HCT116 (cell line): ENCODE data around the gene DIO1. TPM values are rescaled to one million over a fixed set of nuclear protein-coding genes. Genes with fewer than 3 reads are reported as not detected.

ENCODE experiments used
- ATAC-seq: fragments of 200-7000 bp; cut with Tn5 transposase; 2 replicates; pipeline ENCODE4 v1.9.1; 2020; ENCODE audit warnings: mild to moderate bottlenecking, moderate library complexity
- BruUV-seq: library from RNA; stranded (reverse); fragments of 400-500 nt; replicated peaks from 2 replicates; lab custom pipeline; 2021; lab: Mats Ljungman, UMichigan
- CTCF ChIA-PET: fragments of 300-600 bp; sonication (Branson Sonifier 250); formaldehyde crosslinking; loops from one replicate; lab custom pipeline; 2021; ENCODE audit warnings: antibody characterized with exemption; lab: Charles Lee
- POLR2A ChIA-PET: fragments of 300-600, 350-600 bp; sonication (Branson Sonifier 250); formaldehyde crosslinking; loops from one replicate; lab custom pipeline; 2021; ENCODE audit warnings: antibody characterized with exemption; lab: Charles Lee
- RAD21 ChIA-PET, 2 experiments: fragments of 300-600 bp; sonication (Branson Sonifier 250); formaldehyde crosslinking; loops; one replicate each; lab custom pipeline; 2023; ENCODE audit warnings: low total read pairs in 2 of 2; ENCODE audit not compliant: uncharacterized antibody in 2 of 2, unreplicated experiment in 2 of 2, low non-redundant PET in 1 of 2; lab: Charles Lee
- DNase-seq: peaks from one replicate; pipeline ENCODE4 v3.0.0-alpha.2; 2010; ENCODE audit warnings: low read depth, low spot score
- H2AFZ ChIP-seq: fragments of 200-600 bp; shearing (Covaris generic), sonication (generic); 2 replicates; pipeline ENCODE4 v1.6.1; 2017; ENCODE audit warnings: low read depth, mixed run types, mixed read lengths, antibody characterized with exemption, low read length; ENCODE audit not compliant: poor library complexity, severe bottlenecking
- H3K27ac ChIP-seq: 2 replicates; pipeline ENCODE4 v1.5.1; 2012; ENCODE audit warnings: low read depth, low read length
- H3K27me3 ChIP-seq: fragments of 200-600 bp; sonication (generic); 2 replicates; pipeline ENCODE4 v1.6.1; 2016; ENCODE audit warnings: mixed run types, low read length, mixed read lengths; ENCODE audit not compliant: insufficient read depth
- H3K36me3 ChIP-seq, 2 experiments: fragments of 200-500 bp in 1 of 2; fragments of 200-600 bp in 1 of 2; sonication (Bioruptor generic) in 1 of 2; sonication (generic) in 1 of 2; 2 replicates each; pipeline versions ENCODE4 v1.5.1 to v1.6.1; 2014 to 2016; ENCODE audit warnings: low read length in 2 of 2, inconsistent platforms in 1 of 2, mixed read lengths in 1 of 2, mixed run types in 1 of 2; ENCODE audit not compliant: insufficient read depth in 2 of 2, control insufficient read depth in 1 of 2
- H3K4me1 ChIP-seq, 2 experiments: fragments of 200-600 bp in 1 of 2; sonication (generic) in 1 of 2; 2 replicates each; pipeline versions ENCODE4 v1.5.1 to v1.6.1; 2012 to 2017; ENCODE audit warnings: low read length in 2 of 2, inconsistent platforms in 1 of 2, mild to moderate bottlenecking in 1 of 2, mixed read lengths in 1 of 2, mixed run types in 1 of 2, moderate library complexity in 1 of 2; ENCODE audit not compliant: insufficient read depth in 2 of 2, control insufficient read depth in 1 of 2
- H3K4me2 ChIP-seq: fragments of 200-600 bp; sonication (generic); 2 replicates; pipeline ENCODE4 v1.6.1; 2017; ENCODE audit warnings: mixed run types, low read length, mixed read lengths
- H3K4me3 ChIP-seq, 2 experiments: fragments of 200-600 bp in 1 of 2; sonication (generic) in 1 of 2; replicated peaks in 1 of 2; 2 replicates each; pipeline ENCODE4 v1.5.1; 2011 to 2016; ENCODE audit warnings: low read length in 2 of 2, control low read depth in 1 of 2, low read depth in 1 of 2, mild to moderate bottlenecking in 1 of 2, mixed read lengths in 1 of 2, mixed run types in 1 of 2
- H3K79me2 ChIP-seq: fragments of 200-600 bp; sonication (generic); 2 replicates; pipeline ENCODE4 v1.6.1; 2017; ENCODE audit warnings: mild to moderate bottlenecking, mixed run types, low read length, moderate library complexity, mixed read lengths; ENCODE audit not compliant: insufficient read depth
- H3K9ac ChIP-seq: fragments of 200-600 bp; sonication (generic); 2 replicates; pipeline ENCODE4 v1.6.1; 2016; ENCODE audit warnings: low read length, mixed read lengths
- H3K9me2 ChIP-seq: fragments of 200-600 bp; sonication (generic), shearing (Covaris generic); 2 replicates; pipeline ENCODE4 v1.6.1; 2017; ENCODE audit warnings: mixed run types, mild to moderate bottlenecking, moderate library complexity; ENCODE audit not compliant: insufficient read depth
- H3K9me3 ChIP-seq, 2 experiments: fragments of 200-500 bp in 1 of 2; fragments of 200-600 bp in 1 of 2; sonication (Bioruptor generic) in 1 of 2; sonication (generic) in 1 of 2; 2 replicates each; pipeline ENCODE4 v1.6.1; 2014 to 2017; ENCODE audit warnings: low read length in 2 of 2, mixed read lengths in 2 of 2, inconsistent platforms in 1 of 2, low read depth in 1 of 2, mild to moderate bottlenecking in 1 of 2, mixed run types in 1 of 2, moderate library complexity in 1 of 2; ENCODE audit not compliant: control insufficient read depth in 1 of 2, insufficient read depth in 1 of 2
- H4K20me1 ChIP-seq: fragments of 200-600 bp; sonication (generic), shearing (Covaris generic); 2 replicates; pipeline ENCODE4 v1.6.1; 2017; ENCODE audit warnings: mixed run types, mild to moderate bottlenecking, moderate library complexity; ENCODE audit not compliant: insufficient read depth
- CBX3 ChIP-seq: IDR thresholded peaks from 2 replicates; pipeline ENCODE4 v1.6.1; 2012; ENCODE audit warnings: low read depth
- CTCF ChIP-seq, 3 experiments: fragments of 200-600 bp in 1 of 3; sonication (generic) in 1 of 3; IDR thresholded peaks in 2 of 3; conservative IDR thresholded peaks in 1 of 3; 2 replicates each; pipeline ENCODE4 v1.5.1; 2012 to 2017; ENCODE audit warnings: low read depth in 2 of 3, low read length in 2 of 3, antibody characterized with exemption in 1 of 3, borderline replicate concordance in 1 of 3, control low read depth in 1 of 3, mild to moderate bottlenecking in 1 of 3, mixed read lengths in 1 of 3, mixed run types in 1 of 3, moderate library complexity in 1 of 3; ENCODE audit not compliant: insufficient read depth in 1 of 3
- JUND ChIP-seq: IDR thresholded peaks from 2 replicates; pipeline ENCODE4 v1.6.1; 2012
- RAD21 ChIP-seq: IDR thresholded peaks from 2 replicates; pipeline ENCODE4 v1.6.1; 2012; ENCODE audit warnings: low read depth, mild to moderate bottlenecking
- SIN3A ChIP-seq: IDR thresholded peaks from 2 replicates; pipeline ENCODE4 v1.6.1; 2012; ENCODE audit warnings: low read depth
- SRF ChIP-seq: IDR thresholded peaks from 2 replicates; pipeline ENCODE4 v1.6.1; 2012; ENCODE audit warnings: low read depth
- YY1 ChIP-seq: IDR thresholded peaks from 2 replicates; pipeline ENCODE4 v1.6.1; 2011; ENCODE audit warnings: low read length, low read depth, moderate library complexity, mild to moderate bottlenecking; ENCODE audit not compliant: insufficient replicate concordance; ENCODE audit errors: extremely low read depth
- ZFX ChIP-seq: fragments of 450-650 bp; IDR thresholded peaks from 2 replicates; pipeline ENCODE4 v1.6.1; 2017
- ZNF274 ChIP-seq: fragments of 200-500 bp; sonication (Bioruptor generic); IDR thresholded peaks from 2 replicates; pipeline ENCODE4 v1.6.1; 2014; ENCODE audit warnings: mild to moderate bottlenecking, low read depth, low read length, inconsistent platforms
- intact Hi-C: fragments of 100-400 bp; cut with micrococcal nuclease; formaldehyde crosslinking; loops from 2 replicates; pipeline ENCODE4 v1.10.0; 2022
- total RNA-seq: library from RNA; stranded (reverse); gene quantifications from one replicate; pipeline ENCODE4 v1.2.1, GENCODE V29; 2021; ENCODE audit not compliant: unreplicated experiment
- TF ChIP-seq, protein P1 (sequence below): IDR thresholded peaks from 2 replicates; pipeline ENCODE4 v1.6.1; 2012
- TF ChIP-seq, protein P2 (sequence below): IDR thresholded peaks from 2 replicates; pipeline ENCODE4 v1.6.1; 2011; ENCODE audit warnings: mild to moderate bottlenecking, low read length, moderate library complexity; ENCODE audit not compliant: insufficient replicate concordance; ENCODE audit errors: extremely low read depth

DIO1 gene
- total RNA-seq, 1 experiment from 2014 or later = not detected

GRCh38 chr1:53868565-53868964 is 25.4 kb upstream of the DIO1 start:
- TF ChIP-seq CTCF (IDR thresholded peaks at IDR 0.05 in 2 of 3, conservative IDR thresholded peaks at IDR 0.05 in 1 of 3; ENCODE audit: borderline replicate concordance in 1 of 3, insufficient read depth in 1 of 3, low read depth in 2 of 3, low read length in 2 of 3) = no peak
- TF ChIP-seq JUND = no peak
- TF ChIP-seq ZNF274 = no peak
- no peak for TF ChIP-seq CBX3
- TF ChIP-seq SRF = no peak
- no peak for TF ChIP-seq YY1
- TF ChIP-seq, all 23 proteins: peak for 0
- Histone ChIP-seq H3K27me3 (no peaks in the 10 kb centered on the region), H3K9me2 (no peaks in the 10 kb centered on the region), H3K79me2 (no peaks in the 10 kb centered on the region), H3K27ac (no peak overlapping the region), H3K9me3 (no peaks in the 10 kb centered on the region), H2AFZ (no peak overlapping the region), H3K4me3 (no peak overlapping the region), H4K20me1 (no peaks in the 10 kb centered on the region), H3K36me3 (0 out of 4 replicates have a peak, but pooled peaks cover 3 to 6% of the 10 kb centered on the region in 2 experiments), H3K4me2 (no peak overlapping the region), H3K4me1 (no peaks in the 10 kb centered on the region), H3K9ac (no peak overlapping the region)
- ChIA-PET POLR2A (no interaction called here), RAD21 (no interaction called here), CTCF (interaction anchor here (1.5 to 1.6 kb wide), 2 partner anchors 8 to 10 kb away, joined by 3 to 7 read pairs; no protein-coding TSS in a partner anchor)
- intact Hi-C loops = no loop called here
- no peak for ATAC-seq
- no peak for DNase-seq
- BruUV-seq = no TSS peak

DNA sequence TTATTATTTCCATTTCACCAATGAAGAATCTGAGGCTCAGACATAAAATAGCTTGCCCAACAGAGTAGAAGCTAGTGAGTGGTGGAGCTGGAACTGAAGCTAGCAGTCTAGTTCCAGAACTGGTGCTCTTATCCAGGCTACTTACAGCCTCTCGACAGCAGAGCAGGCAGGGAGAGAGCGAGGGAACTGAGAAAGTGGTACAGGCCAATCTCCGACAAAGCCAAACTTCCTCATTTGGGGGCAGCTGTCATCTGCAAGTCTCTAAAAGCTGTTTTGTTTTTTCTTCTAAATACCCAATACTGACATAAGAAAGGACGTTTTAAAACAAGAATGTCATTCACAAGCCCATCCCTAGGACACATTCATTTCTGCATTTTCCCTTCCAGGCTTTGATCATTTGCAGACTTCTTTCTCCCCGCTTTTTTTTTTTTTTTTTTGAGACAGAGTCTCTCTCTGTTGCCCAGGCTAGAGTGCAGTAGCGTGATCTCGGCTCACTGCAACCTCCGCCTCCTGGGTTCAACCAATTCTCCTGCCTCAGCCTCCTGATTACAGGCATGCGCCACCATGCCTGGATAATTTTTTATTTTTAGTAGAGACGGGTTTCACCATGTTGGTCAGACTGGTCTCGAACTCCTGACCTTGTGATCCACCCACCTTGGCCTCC is 24.4 kb upstream of the DIO1 start:
- Histone ChIP-seq H3K9me3 (no peaks in the 10 kb centered on the region), H3K27ac (no peak overlapping the region), H3K79me2 (no peaks in the 10 kb centered on the region), H3K27me3 (no peaks in the 10 kb centered on the region), H3K9ac (no peak overlapping the region), H4K20me1 (no peaks in the 10 kb centered on the region), H3K36me3 (0 out of 4 replicates have a peak, but pooled peaks cover 3 to 6% of the 10 kb centered on the region in 2 experiments), H2AFZ (no peak overlapping the region), H3K4me2 (no peak overlapping the region), H3K4me3 (no peak overlapping the region), H3K9me2 (no peaks in the 10 kb centered on the region), H3K4me1 (no peaks in the 10 kb centered on the region)
- ChIA-PET CTCF (interaction anchor here (1.6 kb wide), 1 partner anchor 9 kb away, joined by 7 read pairs; no protein-coding TSS in a partner anchor), RAD21 (no interaction called here), POLR2A (no interaction called here)
- no peak for ATAC-seq
- intact Hi-C loops = no loop called here
- no peak for DNase-seq
- BruUV-seq = no TSS peak
- no peak for TF ChIP-seq RAD21
- TF ChIP-seq, protein P1, sequence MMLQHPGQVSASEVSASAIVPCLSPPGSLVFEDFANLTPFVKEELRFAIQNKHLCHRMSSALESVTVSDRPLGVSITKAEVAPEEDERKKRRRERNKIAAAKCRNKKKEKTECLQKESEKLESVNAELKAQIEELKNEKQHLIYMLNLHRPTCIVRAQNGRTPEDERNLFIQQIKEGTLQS = no peak
- TF ChIP-seq SIN3A = no peak
- no peak for TF ChIP-seq CTCF (IDR thresholded peaks at IDR 0.05 in 2 of 3, conservative IDR thresholded peaks at IDR 0.05 in 1 of 3; ENCODE audit: borderline replicate concordance in 1 of 3, insufficient read depth in 1 of 3, low read depth in 2 of 3, low read length in 2 of 3)
- TF ChIP-seq ZFX = no peak
- no peak for TF ChIP-seq JUND
- no peak for TF ChIP-seq CBX3
- TF ChIP-seq, protein P2, sequence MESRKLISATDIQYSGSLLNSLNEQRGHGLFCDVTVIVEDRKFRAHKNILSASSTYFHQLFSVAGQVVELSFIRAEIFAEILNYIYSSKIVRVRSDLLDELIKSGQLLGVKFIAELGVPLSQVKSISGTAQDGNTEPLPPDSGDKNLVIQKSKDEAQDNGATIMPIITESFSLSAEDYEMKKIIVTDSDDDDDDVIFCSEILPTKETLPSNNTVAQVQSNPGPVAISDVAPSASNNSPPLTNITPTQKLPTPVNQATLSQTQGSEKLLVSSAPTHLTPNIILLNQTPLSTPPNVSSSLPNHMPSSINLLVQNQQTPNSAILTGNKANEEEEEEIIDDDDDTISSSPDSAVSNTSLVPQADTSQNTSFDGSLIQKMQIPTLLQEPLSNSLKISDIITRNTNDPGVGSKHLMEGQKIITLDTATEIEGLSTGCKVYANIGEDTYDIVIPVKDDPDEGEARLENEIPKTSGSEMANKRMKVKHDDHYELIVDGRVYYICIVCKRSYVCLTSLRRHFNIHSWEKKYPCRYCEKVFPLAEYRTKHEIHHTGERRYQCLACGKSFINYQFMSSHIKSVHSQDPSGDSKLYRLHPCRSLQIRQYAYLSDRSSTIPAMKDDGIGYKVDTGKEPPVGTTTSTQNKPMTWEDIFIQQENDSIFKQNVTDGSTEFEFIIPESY = no peak
- TF ChIP-seq ZNF274 = no peak
